Activated CD8-positive, alpha-beta memory T cell treated with anti-CD3 and anti-CD28 coated beads for 36 hours (primary cell): ENCODE data around the gene CDYL. TPM values are rescaled to one million over a fixed set of nuclear protein-coding genes. Genes with fewer than 3 reads are reported as not detected.

ENCODE experiments used
- CTCF ChIA-PET: fragments of 350-600 bp; sonication (Branson Sonifier 250); formaldehyde crosslinking; loops from one replicate; lab custom pipeline; 2021; ENCODE audit warnings: antibody characterized with exemption; lab: Charles Lee
- POLR2A ChIA-PET: fragments of 350-600 bp; sonication (Branson Sonifier 250); formaldehyde crosslinking; loops from one replicate; lab custom pipeline; 2021; ENCODE audit warnings: antibody characterized with exemption; lab: Charles Lee
- total RNA-seq, 2 experiments: library from RNA; stranded (reverse); gene quantifications; one replicate each; pipeline ENCODE4 v1.2.3, GENCODE V29; 2021

The CDYL gene
- total RNA-seq, 2 experiments from 2014 or later, result 34.3 to 35.6 TPM

DNA sequence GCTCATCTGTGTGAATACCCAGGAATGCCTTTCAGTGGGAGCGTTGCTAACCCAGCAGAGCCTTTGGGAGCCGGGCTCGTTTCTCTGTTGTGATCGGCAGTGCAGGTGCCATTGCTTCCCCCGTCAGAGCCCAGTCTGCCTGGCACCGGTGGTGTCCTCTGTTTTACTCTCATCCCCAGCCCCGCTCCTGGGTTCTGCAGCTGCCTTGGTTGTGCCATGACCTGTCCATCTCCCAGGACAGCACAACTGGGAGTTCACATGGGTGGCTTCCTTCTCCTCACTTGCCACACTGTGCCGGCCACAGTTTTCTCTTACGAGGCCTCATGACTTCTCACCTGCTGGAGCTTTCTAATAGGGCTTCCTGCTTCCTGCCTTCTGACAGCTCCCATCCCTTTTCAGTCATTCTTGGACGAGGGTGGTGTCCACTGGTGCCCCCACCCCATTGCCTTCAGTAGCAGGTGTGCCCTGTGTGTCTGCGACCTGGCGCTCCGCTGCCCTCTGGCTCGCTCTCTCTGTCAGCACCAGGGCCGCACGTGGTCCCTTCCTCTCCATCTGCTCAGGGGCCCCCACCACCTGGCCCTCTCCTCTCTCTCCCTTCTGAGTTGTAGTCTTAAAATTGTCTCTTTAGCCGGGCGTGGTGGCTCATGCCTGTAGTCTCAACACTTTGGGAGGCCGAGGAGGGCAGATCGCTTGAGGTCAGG is 116.7 kb downstream of the CDYL start:
- ChIA-PET CTCF (no interaction called here), POLR2A (no interaction called here)

DNA sequence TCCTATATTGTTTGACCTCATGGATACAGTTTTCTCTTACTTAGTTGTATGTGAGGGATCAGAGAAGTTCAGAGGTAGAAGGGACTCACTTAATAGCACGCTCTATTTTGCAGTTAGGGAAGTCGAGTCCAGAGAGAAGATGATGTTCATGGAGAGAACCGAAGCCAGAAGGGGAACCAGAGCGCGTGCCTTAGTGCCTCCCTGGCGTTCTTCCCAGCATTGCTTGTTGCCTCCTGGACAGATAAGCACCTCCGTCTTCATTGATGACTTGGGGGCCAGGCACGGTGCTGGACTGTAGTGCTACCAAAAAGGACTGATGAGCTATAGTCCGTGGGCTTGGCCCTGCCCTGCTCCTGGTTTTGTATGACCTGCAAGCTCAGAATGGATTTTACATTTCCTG is 117.8 kb downstream of the CDYL start:
- POLR2A ChIA-PET, result no interaction called here
- CTCF ChIA-PET, result no interaction called here

DNA sequence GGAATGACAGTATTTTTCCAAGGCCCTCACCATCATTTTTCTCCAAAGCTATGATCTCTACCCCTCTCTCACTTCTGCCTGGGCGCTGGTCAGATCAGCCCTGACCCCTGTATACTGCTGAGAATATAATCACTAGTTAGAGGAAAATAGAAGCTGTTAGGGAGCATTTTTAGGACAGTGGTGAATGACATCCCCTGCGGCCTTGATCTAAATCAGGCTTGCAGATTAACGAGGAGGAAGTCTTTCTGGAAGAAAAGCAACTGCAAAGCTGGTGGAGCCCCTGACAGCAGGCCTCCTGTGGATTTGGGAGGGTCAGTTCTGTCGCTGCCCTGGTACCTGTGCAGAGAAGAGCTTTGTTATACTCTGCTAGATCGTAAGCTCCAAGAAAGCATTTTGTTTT is 119.8 kb downstream of the CDYL start:
- POLR2A ChIA-PET, result no interaction called here
- CTCF ChIA-PET, result no interaction called here

GRCh38 chr6:4896401-4896800 is 120.2 kb downstream of the CDYL start:
- ChIA-PET POLR2A (no interaction called here), CTCF (no interaction called here)

DNA sequence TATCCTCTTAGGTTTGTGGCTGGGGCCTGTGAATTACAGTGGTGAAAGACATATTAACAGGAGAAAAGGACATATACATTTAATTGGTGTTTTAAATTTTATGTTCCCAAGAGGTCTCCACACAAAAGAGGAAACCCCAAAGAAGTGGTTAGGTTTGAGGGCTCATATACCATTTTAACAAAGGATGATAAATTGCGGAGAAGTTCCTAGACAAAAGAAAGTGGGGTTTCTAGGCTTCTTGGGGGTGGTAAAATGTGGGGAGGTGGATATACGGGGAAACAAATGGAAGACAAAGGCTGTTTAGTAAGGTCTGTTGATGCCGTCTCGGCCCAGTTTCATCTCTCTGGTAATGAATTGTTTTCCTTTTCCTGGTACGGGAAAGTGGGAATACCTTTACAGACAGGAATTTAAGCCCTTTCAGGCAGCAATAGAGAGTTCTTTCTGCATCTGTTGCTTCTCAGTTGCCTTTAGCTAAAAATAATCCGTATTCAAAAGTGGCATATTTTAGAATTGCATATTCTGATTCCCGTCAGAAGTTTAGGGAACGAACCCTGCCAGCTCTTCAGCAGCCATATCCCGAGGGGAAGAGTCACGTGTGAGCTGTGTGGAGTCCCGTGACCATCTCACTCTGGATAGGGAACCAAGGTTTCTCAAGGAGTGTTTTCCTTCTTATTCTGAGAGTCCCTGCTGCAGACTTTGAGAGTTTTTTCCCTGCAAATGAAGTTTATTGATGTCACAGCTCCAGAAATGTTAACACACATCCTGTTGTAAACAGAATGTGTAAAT is 123.2 kb downstream of the CDYL start:
- ChIA-PET POLR2A (no interaction called here), CTCF (interaction anchor here (0.8 kb wide), 1 partner anchor 10 kb away, joined by 3 read pairs; no protein-coding TSS in a partner anchor)

DNA sequence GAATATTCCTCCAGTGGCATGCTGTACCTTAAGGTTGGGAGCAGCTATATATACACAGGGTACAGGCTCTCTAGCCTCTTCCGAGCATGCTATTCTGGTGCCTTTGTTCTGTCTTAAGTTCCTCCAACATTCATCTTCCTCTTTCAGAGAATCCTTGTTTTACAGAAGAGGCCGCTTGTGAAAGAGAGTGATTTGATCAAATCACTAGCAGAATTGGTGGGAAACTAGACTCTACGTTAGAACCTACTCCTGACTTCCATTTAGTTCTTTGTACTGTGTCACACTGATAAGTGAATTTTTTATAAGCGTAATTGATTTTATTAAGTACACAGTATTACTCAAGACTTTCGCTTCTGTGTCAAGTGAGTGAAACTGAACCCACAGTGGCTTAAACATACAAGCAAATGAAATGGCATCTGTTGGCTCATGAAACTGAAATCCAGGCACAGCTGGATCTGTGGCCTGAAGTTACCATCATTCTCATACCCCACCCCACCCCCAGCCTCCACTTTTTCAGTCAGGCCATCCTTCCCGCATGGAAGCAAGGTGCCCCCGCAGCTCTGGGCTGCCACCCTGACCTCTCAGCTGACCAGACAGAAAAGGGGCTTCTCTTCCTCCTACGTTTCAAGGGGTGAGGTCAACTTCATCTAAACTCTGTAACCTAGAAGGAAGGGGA is 125.3 kb downstream of the CDYL start:
- POLR2A ChIA-PET, result no interaction called here
- CTCF ChIA-PET, result no interaction called here

GRCh38 chr6:4902363-4902762 is 126.2 kb downstream of the CDYL start:
- POLR2A ChIA-PET, result interaction anchor here (0.6 kb wide), 1 partner anchor 61 kb away, joined by 3 read pairs; no protein-coding TSS in a partner anchor
- CTCF ChIA-PET, result no interaction called here

DNA sequence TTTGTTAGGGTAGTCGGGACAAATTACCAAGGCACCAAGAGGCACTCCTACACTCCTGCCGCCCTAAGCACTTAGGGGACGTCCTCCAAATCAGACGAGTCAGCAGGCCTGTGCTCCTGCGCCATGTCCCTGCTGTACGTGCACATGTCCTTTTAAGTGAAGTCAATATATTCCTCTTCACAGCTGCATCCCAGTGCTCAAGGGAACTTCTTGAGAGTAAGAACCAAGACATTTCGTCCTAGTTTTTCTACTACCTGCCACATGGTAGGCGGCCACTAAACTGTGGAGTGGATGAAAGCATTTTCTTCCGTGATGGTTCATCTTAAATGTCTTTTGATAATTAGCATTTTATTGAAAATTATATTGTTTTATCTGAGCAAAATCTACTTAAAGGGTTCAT is 126.9 kb downstream of the CDYL start:
- POLR2A ChIA-PET, result no interaction called here
- CTCF ChIA-PET, result no interaction called here

- CTCF ChIA-PET, result no interaction called here
- POLR2A ChIA-PET, result no interaction called here
Observed at GRCh38 chr6:4903751-4904370, 127.7 kb downstream of the CDYL start.

DNA sequence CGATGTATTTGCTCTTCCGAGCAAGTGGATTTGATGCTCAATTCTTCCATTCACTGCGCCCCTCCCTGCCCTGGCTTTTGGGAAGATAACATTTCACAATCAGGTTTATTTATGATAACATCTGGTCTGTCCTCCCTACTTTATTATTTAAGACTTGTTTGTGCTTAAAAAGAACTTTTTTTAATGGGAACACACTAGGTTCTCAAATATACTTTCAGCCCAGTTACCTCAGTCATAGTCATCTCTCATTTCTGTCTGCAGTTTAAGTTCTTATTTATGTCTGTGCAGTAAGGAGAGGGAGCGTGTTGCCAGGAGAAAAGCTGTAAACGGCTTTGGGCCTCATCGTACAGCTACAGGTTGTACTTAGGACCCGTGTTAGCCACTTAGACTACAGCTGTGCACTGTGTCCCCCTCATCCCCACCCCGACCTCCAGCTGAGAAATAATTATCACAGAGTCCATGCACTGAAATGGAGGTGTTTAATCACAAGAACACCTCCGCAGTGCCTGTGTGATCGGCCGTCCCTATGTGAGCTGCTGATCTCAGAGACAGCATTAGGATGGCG is 128.3 kb downstream of the CDYL start:
- CTCF ChIA-PET, result no interaction called here
- POLR2A ChIA-PET, result no interaction called here

DNA sequence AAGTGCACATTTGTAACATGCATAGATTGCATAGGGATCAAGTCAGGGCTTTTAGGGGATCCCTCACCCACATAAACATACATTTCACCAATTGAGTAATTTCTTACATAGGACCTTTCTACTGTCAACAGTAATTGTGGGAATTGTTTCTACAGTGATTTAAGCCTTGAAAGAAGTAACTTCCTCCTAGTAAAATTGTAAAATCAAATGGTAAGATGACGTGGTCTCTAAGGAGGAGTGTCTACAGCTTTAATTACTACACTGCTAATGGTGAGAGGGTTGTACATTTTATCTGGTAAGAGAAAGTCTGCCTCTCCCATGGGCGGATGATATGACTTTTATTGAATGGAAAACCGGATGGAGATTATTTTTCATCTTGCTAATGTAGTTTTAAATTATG is 129.6 kb downstream of the CDYL start:
- CTCF ChIA-PET, result no interaction called here
- POLR2A ChIA-PET, result no interaction called here

DNA sequence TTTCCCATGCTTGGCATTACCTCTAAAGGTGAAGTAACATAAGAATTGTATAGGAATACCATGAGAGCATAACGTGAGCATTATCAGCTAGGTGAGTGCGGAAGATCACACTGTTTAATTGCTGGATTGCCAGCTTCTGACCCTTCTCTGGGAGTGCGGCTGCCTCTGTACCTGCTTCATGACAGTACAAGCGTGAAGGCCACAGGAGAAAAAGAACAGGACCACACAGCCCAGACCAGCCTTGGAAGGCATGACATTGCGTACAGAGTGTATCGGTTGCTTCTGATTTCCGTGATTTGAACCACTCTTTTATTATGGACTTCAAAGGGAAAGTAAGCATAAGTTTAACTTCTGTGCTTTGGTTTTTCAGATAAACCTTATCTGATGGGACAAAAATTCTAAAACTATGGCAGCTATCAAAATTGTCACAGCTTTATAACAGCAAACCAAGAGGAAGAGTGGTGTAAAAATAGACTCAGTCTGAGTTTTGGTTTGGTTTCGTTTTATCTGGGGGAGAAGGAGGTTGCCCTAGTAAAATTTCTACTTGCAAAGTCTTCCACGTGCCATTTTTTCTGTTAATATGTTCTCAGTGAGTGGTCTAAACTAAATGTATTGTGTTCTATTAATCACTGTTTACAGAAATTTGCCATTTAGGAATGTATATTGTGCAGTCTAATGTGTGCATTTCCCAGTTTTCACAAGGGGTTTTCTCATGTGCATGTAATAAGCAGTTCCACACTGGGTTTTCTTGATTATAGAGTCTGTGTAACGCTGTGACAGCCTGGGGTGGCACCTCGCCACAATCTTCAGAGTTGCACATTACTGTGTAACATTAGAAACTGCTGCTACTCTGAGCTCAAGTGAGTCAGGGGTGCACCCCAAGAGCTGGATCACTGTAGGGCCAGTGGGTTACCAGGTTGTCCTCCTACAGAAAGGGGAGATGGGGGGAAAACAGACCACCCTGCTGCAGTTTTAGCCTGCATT is 130.4 kb downstream of the CDYL start:
- CTCF ChIA-PET, result interaction anchor here (1.1 kb wide), 1 partner anchor 35 kb away, joined by 5 read pairs; no protein-coding TSS in a partner anchor

DNA sequence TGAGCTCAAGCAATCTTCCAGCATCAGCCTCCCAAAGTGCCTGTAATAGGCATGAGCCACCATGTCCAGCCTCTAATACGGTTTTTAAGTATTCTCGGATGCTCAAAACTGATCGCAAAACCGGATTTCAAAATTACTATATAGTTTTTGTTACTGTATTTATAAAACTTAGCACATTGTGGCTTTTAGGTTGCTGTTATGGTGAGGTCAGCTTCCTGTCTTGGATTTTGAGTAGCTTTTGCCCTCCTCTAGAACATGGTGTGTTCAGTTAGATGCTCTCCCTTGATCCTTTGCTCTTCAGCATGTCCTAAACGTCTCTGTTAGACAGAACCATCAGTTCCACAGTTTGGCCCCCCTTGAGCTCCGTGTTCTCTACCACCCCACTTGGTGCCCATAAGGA is 131.4 kb downstream of the CDYL start:
- POLR2A ChIA-PET, result interaction anchor here (0.9 to 1.2 kb wide), 2 partner anchors 10 to 34 kb away, joined by 3 to 4 read pairs; no protein-coding TSS in a partner anchor
- CTCF ChIA-PET, result interaction anchor here (0.7 to 1.3 kb wide), 3 partner anchors 10 to 106 kb away, joined by 3 to 5 read pairs (median 3); no protein-coding TSS in a partner anchor

More for the DNA sequence above, 130.4 kb downstream of the CDYL start:
- POLR2A ChIA-PET, result interaction anchor here (0.9 kb wide), 1 partner anchor 11 kb away, joined by 4 read pairs; no protein-coding TSS in a partner anchor

DNA sequence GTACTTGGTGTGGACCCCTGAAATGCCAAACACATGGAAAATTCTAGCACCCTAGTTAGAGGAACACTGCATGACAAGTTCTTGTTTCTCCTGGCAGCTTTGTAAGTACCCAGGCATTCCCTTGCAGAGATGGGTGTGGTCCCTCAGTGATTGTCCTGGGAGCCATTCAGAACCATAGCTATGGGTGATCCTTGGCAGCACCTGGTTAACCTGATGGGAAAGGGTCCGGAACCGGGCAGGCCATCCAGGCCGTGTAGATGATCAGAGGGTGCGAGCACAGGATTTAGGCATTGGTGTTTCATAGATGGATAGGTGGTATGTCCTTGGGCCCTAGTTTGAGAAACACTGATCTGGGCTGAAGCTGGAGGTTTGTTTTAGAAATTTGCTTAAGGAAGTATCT is 131.9 kb downstream of the CDYL start:
- POLR2A ChIA-PET, result interaction anchor here (0.6 to 1.2 kb wide), 3 partner anchors 34 to 118 kb away, joined by 3 to 7 read pairs (median 3); no protein-coding TSS in a partner anchor
- CTCF ChIA-PET, result interaction anchor here (0.7 to 1.3 kb wide), 3 partner anchors 9 to 107 kb away, joined by 3 to 5 read pairs (median 3); no protein-coding TSS in a partner anchor

DNA sequence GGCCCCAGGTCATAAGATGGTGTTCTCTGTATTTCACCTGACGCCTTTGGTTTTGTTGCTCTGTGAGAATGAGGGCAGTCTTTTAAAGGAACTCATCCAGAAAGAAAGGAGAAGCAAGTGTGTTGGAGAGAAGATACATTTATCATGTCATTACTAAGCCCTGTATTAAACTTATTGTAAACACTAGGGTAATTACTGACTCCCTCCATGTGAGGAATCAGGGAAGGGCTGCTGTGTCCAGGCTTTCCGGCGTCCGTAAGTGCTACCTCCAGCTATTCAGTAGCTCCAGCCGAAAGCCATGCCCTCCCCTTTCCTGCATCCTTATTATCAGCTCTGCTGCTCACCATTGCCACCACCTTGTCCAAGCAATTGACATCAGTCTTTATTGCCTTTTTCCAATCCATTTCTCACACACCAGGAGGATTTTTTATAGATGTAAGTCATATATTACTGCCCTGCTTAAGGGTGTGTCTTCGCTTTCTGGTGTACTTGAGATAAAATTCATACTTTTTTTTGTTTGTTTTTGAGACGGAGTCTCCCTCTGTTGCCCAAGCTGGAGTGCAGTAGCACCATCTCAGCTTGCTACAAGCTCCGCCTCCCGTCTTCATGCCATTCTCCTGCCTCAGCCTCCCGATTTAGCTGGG is 133.0 kb downstream of the CDYL start:
- POLR2A ChIA-PET, result interaction anchor here (0.5 kb wide), 1 partner anchor 88 kb away, joined by 4 read pairs; no protein-coding TSS in a partner anchor
- CTCF ChIA-PET, result interaction anchor here (1.3 kb wide), 1 partner anchor 108 kb away, joined by 3 read pairs; no protein-coding TSS in a partner anchor

DNA sequence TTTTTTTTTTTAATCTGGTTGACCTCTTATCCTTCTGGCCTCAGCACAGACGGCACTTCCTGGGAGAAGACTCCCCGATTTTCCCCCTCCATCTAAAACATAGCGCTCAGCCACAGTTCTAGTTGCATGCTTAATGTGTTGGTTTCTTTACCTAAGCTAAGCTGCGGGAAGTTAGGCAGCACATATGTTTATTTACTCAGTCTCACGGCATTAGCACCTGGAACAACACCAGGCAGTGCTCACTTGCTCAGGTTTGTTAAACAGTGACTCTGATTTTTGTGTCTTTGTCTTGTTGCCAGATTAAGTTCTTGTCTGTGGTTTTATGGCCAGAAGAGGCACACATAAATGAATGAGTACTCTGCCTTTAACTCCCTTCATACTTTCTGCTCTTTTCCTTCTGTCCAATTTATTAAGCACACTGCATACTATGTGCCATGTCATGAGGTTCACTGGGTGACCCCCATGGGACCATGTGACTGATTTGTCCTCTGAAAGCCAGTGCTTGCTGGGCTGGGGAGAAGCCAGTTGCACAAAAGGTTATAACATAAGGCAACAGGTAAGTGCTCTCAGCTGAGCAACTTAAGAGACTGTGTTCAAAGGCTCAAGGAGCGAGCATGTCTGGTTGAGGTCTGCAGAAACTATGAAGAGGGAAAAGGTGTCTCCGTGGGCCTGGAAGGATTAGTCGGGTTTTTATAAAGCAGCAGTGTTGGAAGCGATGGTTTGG is 134.0 kb downstream of the CDYL start:
- ChIA-PET POLR2A (no interaction called here), CTCF (no interaction called here)

- CTCF ChIA-PET, result no interaction called here
- POLR2A ChIA-PET, result no interaction called here
Observed at GRCh38 chr6:4912559-4912958, 136.4 kb downstream of the CDYL start.
